ENCODE results near the gene FLRT2.

GRCh38 chr14:85686908-85687307, 157.0 kb downstream of the FLRT2 start:
- no peak for TF ChIP-seq POLR2A (IDR thresholded peaks at IDR 0.05)
- no peak for TF ChIP-seq CTCF (IDR thresholded peaks at IDR 0.05)

Data from esophagus squamous epithelium (tissue), 4 donors.